Endodermal cell (in vitro differentiated cells): ENCODE data around the gene FNDC11. TPM values are rescaled to one million over a fixed set of nuclear protein-coding genes. Genes with fewer than 3 reads are reported as not detected.

Source experiments
- DNase-seq: peaks from one replicate; pipeline ENCODE4 v3.0.0-alpha.2; 2017
- H3K27ac ChIP-seq: 2 replicates; pipeline ENCODE4 v1.5.1; 2013; ENCODE audit warnings: mild to moderate bottlenecking, low read depth, low read length, moderate library complexity
- H3K27me3 ChIP-seq: 2 replicates; pipeline ENCODE4 v1.6.1; 2013; ENCODE audit warnings: mild to moderate bottlenecking, low read length, moderate library complexity; ENCODE audit not compliant: insufficient read depth, control insufficient read depth, poor library complexity, severe bottlenecking
- H3K36me3 ChIP-seq: 2 replicates; pipeline ENCODE4 v1.7.0; 2013; ENCODE audit warnings: mild to moderate bottlenecking, low read length, moderate library complexity; ENCODE audit not compliant: control insufficient read depth, insufficient read depth
- H3K4me1 ChIP-seq: one replicate; pipeline ENCODE4 v1.7.0; 2013; ENCODE audit warnings: low read length; ENCODE audit not compliant: control insufficient read depth, insufficient read depth
- H3K4me3 ChIP-seq: 2 replicates; pipeline ENCODE4 v1.5.1; 2013; ENCODE audit warnings: mild to moderate bottlenecking, low read length, moderate library complexity
- H3K9ac ChIP-seq: 2 replicates; pipeline ENCODE4 v1.6.1; 2013; ENCODE audit warnings: mild to moderate bottlenecking, low read length, moderate library complexity; ENCODE audit not compliant: poor library complexity, severe bottlenecking; ENCODE audit errors: extremely low read depth
- H3K9me3 ChIP-seq: 2 replicates; pipeline ENCODE4 v1.6.1; 2013; ENCODE audit warnings: mild to moderate bottlenecking, low read length, moderate library complexity; ENCODE audit not compliant: control insufficient read depth
- H3K27ac Mint-ChIP-seq: 2 replicates; pipeline ENCODE4 v1.8.0; 2020; ENCODE audit warnings: mixed read lengths
- H3K27me3 Mint-ChIP-seq: 2 replicates; pipeline ENCODE4 v1.8.0; 2021; ENCODE audit warnings: mild to moderate bottlenecking, mixed read lengths; ENCODE audit not compliant: insufficient read depth
- H3K36me3 Mint-ChIP-seq: 2 replicates; pipeline ENCODE4 v1.8.0; 2020; ENCODE audit warnings: low read depth, mixed read lengths
- H3K4me1 Mint-ChIP-seq: 2 replicates; pipeline ENCODE4 v1.8.0; 2020; ENCODE audit warnings: mixed read lengths
- H3K4me3 Mint-ChIP-seq: 2 replicates; pipeline ENCODE4 v1.8.0; 2020; ENCODE audit warnings: mild to moderate bottlenecking, moderate library complexity, mixed read lengths
- H3K9me3 Mint-ChIP-seq: 2 replicates; pipeline ENCODE4 v1.8.0; 2020; ENCODE audit warnings: mild to moderate bottlenecking, mixed read lengths
- WGBS, 2 experiments: methylation state at CpG; one replicate each; pipeline versions ENCODE4 v1.1.5 to v1.1.7; 2013; ENCODE audit warnings: missing lambda C conversion rate in 2 of 2, mixed read lengths in 1 of 2; ENCODE audit not compliant: insufficient coverage in 1 of 2, insufficient read length in 1 of 2; 5-methylcytosine and 5-hydroxymethylcytosine counted together
- total RNA-seq, 2 donors: library from RNA; stranded (reverse); fragmentation: NEBNext Ultra II Directional in 1 of 2; extraction: Animal tissue kit (Norgen Biotek cat#: 25700) in 1 of 2; gene quantifications; 2 replicates in 1 of 2; 3 replicates in 1 of 2; pipeline ENCODE4 v1.2.1, GENCODE V29; 2021
- TF ChIP-seq, protein P1 (sequence below): fragments of 200-600 bp; sonication (generic); conservative IDR thresholded peaks from 2 replicates; pipeline ENCODE4 v1.5.0; 2021; ENCODE audit warnings: antibody characterized with exemption, mild to moderate bottlenecking

FNDC11 gene
- total RNA-seq, 2 donors from 2014 or later: 1.8 to 2.4 TPM

- Mint-ChIP-seq H3K27me3 (no peaks in the 10 kb centered on the region), H3K4me3 (no peak overlapping the region), H3K36me3 (peaks cover 12% of the 10 kb centered on the region), H3K4me1 (no peaks in the 10 kb centered on the region), H3K9me3 (no peaks in the 10 kb centered on the region), H3K27ac (no peak overlapping the region)
- TF ChIP-seq, protein P1, sequence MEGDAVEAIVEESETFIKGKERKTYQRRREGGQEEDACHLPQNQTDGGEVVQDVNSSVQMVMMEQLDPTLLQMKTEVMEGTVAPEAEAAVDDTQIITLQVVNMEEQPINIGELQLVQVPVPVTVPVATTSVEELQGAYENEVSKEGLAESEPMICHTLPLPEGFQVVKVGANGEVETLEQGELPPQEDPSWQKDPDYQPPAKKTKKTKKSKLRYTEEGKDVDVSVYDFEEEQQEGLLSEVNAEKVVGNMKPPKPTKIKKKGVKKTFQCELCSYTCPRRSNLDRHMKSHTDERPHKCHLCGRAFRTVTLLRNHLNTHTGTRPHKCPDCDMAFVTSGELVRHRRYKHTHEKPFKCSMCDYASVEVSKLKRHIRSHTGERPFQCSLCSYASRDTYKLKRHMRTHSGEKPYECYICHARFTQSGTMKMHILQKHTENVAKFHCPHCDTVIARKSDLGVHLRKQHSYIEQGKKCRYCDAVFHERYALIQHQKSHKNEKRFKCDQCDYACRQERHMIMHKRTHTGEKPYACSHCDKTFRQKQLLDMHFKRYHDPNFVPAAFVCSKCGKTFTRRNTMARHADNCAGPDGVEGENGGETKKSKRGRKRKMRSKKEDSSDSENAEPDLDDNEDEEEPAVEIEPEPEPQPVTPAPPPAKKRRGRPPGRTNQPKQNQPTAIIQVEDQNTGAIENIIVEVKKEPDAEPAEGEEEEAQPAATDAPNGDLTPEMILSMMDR: no peak
- no peak overlapping the region for H3K9ac ChIP-seq
- no peaks in the 10 kb centered on the region for H3K27me3 ChIP-seq
- H3K9me3 ChIP-seq: no peaks in the 10 kb centered on the region
- H3K4me1 ChIP-seq: no peaks in the 10 kb centered on the region
- DNase-seq: no peak
- peaks cover 7% of the 10 kb centered on the region for H3K36me3 ChIP-seq
- 95% methylated on average over 42 to 54 of the region's 54 CpGs for WGBS, 2 experiments
- H3K4me3 ChIP-seq: no peak overlapping the region
- no peak overlapping the region for H3K27ac ChIP-seq
Measured at GRCh38 chr20:63562461-63563224, 8.7 kb downstream of the FNDC11 start.

DNA sequence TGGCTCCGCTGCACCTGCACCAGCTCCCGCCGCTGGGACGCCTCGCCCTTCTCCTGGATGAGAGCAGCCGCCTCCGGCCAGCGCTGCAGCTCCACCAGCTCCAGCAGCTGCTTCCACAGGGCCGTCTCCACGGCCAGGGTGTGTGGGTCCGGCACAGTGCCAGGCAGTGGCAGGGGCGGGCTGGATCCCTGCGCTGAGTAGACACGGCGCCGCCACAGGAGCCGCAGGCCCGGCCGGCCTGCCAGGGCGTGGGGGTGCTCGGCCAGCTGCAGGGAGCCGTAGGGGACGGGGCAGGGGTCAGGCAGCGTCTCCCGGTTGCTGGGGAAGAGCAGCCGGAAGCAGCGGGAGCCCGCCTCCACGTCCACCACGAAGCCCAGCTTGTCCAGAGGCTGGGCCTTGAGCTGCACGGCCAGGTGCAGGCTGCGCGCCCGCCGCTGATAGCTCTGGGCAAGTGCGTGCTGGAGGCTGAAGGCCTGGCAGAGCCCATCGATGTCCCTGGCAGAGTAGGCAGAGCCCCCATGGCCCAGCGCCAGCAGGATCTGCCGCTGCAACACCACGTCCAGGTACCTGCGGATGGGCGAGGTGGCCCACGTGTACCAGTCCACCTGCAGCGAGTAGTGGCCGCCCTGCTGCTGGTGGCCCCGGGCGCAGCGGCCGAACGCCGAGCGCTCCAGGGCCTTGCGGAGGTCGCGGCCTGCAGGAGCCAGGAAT lies 9.4 kb downstream of the FNDC11 start:
- no peak for DNase-seq
- Mint-ChIP-seq H3K4me3 (no peak overlapping the region), H3K36me3 (peaks cover 12% of the 10 kb centered on the region), H3K4me1 (no peaks in the 10 kb centered on the region), H3K27me3 (no peaks in the 10 kb centered on the region), H3K27ac (no peak overlapping the region), H3K9me3 (no peaks in the 10 kb centered on the region)
- H3K27ac ChIP-seq: no peak overlapping the region
- 93 to 96% methylated on average over 48 to 55 of the region's 55 CpGs for WGBS, 2 experiments
- TF ChIP-seq, protein P1: no peak
- no peak overlapping the region for H3K4me3 ChIP-seq
- H3K9ac ChIP-seq: no peak overlapping the region
- peaks cover 7% of the 10 kb centered on the region for H3K36me3 ChIP-seq
- no peaks in the 10 kb centered on the region for H3K9me3 ChIP-seq
- no peaks in the 10 kb centered on the region for H3K4me1 ChIP-seq
- H3K27me3 ChIP-seq: no peaks in the 10 kb centered on the region

DNA sequence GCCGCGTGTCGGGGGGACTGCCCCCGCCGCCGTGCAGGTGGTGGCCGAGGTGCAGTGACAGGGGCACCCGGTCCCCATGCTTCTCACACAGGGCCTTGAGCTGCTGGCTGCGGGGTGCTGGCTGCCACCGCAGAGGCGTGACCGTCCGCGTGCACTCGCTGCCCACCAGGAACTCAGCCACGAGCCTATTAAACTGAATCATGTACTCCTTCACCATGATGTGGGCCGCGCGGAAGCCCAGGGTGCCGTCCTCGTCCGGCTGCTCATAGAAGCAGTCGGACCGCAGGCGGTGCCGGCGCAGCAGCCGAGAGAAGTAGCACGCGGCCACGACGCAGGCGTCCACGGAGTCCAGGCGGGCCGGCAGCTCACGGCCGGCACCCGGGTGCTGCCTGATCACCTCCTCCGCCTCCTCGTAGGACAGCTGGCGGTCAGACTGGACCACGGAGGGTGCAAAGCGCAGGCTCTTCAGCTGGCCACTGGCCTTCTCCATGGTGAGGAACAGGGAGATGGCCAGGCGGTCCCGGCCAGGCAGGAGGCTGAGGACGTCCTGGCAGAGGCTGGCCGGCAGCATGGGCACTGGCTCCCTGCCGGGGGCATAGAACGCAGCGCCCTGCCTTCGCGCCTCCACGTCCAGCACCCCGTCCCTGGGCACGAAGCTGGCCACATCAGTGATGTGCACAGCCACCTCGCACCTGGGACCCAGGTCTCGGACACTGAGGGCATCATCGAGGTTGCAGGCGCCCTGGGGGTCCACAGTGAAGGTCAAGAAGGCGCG lies 10.3 kb downstream of the FNDC11 start:
- Histone ChIP-seq H3K4me3 (no peak overlapping the region), H3K4me1 (no peaks in the 10 kb centered on the region), H3K36me3 (peaks cover 4% of the 10 kb centered on the region), H3K27me3 (no peaks in the 10 kb centered on the region), H3K9ac (no peak overlapping the region), H3K9me3 (no peaks in the 10 kb centered on the region), H3K27ac (no peak overlapping the region)
- Mint-ChIP-seq H3K27me3 (no peaks in the 10 kb centered on the region), H3K4me3 (no peak overlapping the region), H3K9me3 (no peaks in the 10 kb centered on the region), H3K27ac (no peak overlapping the region), H3K36me3 (peaks cover 6% of the 10 kb centered on the region), H3K4me1 (no peaks in the 10 kb centered on the region)
- TF ChIP-seq, protein P1: no peak
- DNase-seq: no peak
- WGBS, 2 experiments: 93 to 95% methylated on average over 58 to 62 of the region's 62 CpGs
